HG03521 (cell line): ENCODE measurements around the gene NKAIN2.

Source experiments
- ATAC-seq: cut with Tn5 transposase; IDR thresholded peaks from one replicate; pipeline ENCODE4 v1.9.1; 2021; ENCODE audit warnings: mild to moderate bottlenecking, moderate library complexity; ENCODE audit not compliant: unreplicated experiment

The NKAIN2 gene

DNA sequence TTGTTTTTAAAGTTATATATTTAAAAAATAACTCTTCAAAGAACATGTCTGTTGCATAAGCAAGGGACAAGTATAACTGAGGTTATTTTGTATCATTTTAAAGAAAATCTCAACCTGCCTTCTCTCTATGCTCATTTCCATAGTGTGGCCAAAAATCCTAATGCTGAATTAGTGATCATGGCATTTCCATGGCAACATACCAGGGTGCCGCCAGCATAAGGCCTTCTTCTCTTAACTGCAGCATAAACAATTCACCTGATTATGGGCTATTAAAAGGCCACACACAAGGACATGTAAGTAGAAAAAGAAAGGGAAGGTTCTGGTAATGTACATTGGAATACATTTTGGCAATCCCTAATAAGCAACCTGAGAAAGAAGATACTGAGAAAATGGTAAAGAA is 1063.5 kb downstream of the NKAIN2 start:
- ATAC-seq = no peak

DNA sequence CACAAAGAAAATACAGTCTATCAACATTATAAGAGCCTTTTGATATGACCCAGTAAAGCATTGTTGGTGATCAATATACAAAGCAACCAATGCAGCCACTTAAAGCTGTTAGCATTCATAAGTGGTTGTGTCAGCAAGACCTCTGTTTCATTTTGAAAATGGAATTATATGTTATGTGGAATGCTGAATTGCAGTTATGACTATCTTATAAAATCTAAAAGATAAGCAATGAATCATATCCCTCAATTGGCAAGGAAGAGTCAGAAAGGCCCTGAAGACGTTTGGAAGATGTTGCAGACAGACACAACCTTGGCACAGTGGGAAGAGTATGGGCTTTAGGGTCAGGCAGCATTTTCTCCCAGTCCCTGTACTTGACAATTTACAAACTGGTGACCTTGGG is 1064.8 kb downstream of the NKAIN2 start:
- no peak for ATAC-seq

DNA sequence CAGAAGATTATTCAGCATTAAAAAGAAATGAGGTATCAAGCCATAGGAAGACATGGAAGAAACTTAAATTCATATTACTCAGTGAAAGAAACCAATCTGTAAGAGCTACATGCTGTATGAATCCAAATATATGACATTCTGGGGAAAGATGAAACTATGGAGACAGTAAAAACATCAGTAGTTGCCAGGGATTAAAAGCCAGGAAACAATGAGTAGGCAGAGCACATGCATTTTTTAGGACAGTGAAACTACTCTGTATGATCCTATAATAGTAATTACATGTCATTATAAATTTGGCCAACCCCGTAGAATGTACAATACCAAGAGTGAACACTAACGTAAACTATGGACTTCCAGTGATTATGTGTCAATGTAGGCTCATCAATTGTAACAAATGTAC is 1065.8 kb downstream of the NKAIN2 start:
- ATAC-seq = no peak

DNA sequence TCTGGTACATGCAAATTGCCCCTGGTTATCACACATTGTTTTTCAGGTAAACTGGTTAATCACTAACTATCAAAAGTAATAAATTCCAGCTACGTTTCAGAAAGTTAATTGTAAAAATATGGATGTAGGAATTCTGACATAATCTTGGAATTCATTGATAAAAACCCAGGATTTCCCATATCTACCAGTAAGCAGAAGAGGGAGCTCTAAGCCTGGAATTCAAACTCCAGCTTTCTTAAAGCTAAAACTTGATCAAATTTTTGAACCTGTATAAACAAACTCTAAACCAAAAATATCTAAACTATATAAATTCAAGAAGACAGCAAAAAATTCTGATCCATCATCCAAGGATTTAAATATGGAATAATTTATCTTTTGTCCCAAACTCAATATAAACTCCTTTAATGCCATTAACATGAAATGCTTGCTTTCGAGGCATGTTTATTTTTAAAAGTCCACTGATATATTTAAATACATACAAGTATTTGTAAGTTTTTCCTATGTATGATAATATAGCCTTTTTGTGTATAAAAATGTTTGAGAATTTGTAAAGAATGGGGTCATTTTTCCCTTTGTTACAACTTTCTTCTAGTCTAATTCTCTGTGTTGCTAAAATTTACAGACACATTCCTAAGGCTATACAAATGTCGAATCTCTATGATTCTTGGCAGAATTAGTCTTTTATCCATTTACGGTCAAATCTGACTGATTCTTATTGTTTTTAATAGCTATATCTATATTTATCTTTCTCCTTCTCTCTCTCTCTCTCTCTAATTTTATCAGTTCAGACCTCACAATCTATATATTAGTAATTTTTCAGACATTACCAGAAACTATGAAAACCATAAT is 1067.2 kb downstream of the NKAIN2 start:
- no peak for ATAC-seq

DNA sequence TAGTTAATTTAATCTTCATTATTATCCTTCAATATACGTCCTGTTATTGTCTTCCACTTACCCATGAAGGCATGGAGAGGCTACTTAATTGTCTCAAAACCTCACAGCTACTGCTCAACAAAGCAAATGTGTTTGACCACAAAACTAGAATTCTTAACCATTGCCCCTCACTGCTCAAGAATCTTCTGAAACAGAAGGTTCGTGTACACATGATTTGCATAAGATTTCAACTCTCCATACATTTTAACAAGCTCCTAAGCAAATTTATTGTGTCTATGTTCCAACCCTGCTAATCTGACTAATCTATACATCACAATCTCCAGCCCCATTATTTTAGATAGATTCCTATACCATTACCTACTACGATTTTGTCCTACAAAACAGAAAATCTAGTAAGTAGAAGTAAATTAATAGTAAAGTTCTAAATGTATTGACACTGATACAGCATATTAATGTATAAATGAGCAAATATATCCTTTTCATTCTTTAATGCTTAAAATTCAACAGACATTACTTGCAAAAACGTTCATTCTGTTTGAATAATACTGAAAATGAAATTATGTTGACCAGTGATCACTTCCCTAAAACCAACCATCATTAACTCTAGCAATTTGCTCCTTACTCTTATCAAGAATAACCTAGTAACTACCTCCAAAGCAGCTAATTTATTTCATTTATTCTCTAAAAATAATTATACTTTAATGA is 1068.8 kb downstream of the NKAIN2 start:
- peak; percentile 77 for ATAC-seq

DNA sequence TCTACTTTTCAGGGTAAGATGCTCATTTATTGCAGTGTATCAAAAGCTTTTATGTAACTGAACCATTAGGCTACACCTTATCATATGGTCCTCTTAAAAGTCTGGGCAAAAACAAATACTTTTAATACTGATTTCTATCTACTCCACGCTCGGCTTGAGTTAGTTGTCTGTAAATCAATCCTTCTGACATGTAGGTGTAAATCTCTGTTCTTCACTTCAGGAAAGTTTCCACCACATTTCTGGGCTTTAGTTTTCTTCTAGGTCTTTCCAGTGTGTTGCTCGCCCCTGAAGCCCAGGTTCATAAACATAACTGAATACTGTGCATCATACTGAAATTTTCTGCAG is 1069.4 kb downstream of the NKAIN2 start:
- peak; percentile 21 for ATAC-seq
